Mammary epithelial cell (primary cell): ENCODE data around the gene COL18A1.

ENCODE experiments used
- CTCF ChIP-seq, 2 donors: IDR thresholded peaks in 1 of 2; conservative IDR thresholded peaks in 1 of 2; 2 replicates each; pipeline ENCODE4 v1.5.1; 2011 to 2012; ENCODE audit warnings: inconsistent platforms in 2 of 2, low read length in 2 of 2, mild to moderate bottlenecking in 2 of 2, control low read depth in 1 of 2, low read depth in 1 of 2; ENCODE audit not compliant: insufficient read depth in 1 of 2; ENCODE audit errors: extremely low read depth in 1 of 2
- EZH2 ChIP-seq: IDR thresholded peaks from 2 replicates; pipeline ENCODE4 v1.6.1; 2012; ENCODE audit warnings: low read length, inconsistent platforms, borderline replicate concordance

GRCh38 chr21:45550522-45551210 is 145.7 kb downstream of the COL18A1 start:
- TF ChIP-seq CTCF (conservative IDR thresholded peaks at IDR 0.05 in 1 of 2, IDR thresholded peaks at IDR 0.05 in 1 of 2; ENCODE audit: extremely low read depth in 1 of 2, insufficient read depth in 1 of 2, low read depth in 1 of 2, low read length in 2 of 2), result no peak
- no peak for TF ChIP-seq EZH2
